Stomach (tissue), 4 donors: ENCODE measurements around the gene RFX2.

Experiments
- EP300 ChIP-seq: sonication (generic); formaldehyde crosslinking; IDR thresholded peaks from one replicate; pipeline ENCODE4 v1.6.1; 2017; ENCODE audit warnings: antibody characterized with exemption
- POLR2A ChIP-seq, 4 donors: fragments of 450-650 bp; IDR thresholded peaks; one replicate each; pipeline ENCODE4 v1.6.1; 2016; ENCODE audit warnings: antibody characterized with exemption in 4 of 4, control low read depth in 2 of 4, mild to moderate bottlenecking in 1 of 4, moderate library complexity in 1 of 4
- POLR2AphosphoS5 ChIP-seq, 3 donors: sonication (generic); formaldehyde crosslinking; IDR thresholded peaks; one replicate each; pipeline ENCODE4 v1.6.1; 2016; ENCODE audit warnings: antibody characterized with exemption in 3 of 3
- TF ChIP-seq, protein P1 (sequence below), 7 experiments: fragments of 450-650 bp in 4 of 7; fragments of 200-600 bp in 3 of 7; sonication (generic) in 3 of 7; IDR thresholded peaks; one replicate each; pipeline ENCODE4 v1.5.1; 2016 to 2019; ENCODE audit warnings: antibody characterized with exemption in 7 of 7, control low read depth in 2 of 7, mild to moderate bottlenecking in 1 of 7

DNA sequence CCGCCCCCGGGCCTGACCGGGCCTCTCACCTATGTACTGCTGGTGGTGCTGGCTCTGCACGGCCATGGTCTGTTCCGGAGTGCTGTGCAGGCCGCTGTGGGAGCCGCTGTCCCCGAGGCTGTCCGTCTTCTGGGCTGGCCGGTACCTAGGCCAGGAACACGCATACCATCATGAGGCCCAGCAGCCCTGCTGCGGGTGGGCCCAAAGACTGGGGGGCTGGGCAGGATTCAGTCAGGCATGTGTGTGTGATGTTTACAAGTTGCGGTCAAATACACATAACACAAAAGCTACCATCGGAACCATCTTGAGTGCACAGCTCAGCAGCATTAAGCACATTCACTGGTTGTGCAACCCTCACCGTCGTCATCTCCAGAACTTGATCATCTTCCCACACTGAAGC lies 100.2 kb downstream of the RFX2 start:
- TF ChIP-seq, protein P1, sequence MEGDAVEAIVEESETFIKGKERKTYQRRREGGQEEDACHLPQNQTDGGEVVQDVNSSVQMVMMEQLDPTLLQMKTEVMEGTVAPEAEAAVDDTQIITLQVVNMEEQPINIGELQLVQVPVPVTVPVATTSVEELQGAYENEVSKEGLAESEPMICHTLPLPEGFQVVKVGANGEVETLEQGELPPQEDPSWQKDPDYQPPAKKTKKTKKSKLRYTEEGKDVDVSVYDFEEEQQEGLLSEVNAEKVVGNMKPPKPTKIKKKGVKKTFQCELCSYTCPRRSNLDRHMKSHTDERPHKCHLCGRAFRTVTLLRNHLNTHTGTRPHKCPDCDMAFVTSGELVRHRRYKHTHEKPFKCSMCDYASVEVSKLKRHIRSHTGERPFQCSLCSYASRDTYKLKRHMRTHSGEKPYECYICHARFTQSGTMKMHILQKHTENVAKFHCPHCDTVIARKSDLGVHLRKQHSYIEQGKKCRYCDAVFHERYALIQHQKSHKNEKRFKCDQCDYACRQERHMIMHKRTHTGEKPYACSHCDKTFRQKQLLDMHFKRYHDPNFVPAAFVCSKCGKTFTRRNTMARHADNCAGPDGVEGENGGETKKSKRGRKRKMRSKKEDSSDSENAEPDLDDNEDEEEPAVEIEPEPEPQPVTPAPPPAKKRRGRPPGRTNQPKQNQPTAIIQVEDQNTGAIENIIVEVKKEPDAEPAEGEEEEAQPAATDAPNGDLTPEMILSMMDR (IDR thresholded peaks at IDR 0.05), result no peak
- TF ChIP-seq POLR2A (IDR thresholded peaks at IDR 0.05) (no peak), POLR2AphosphoS5 (IDR thresholded peaks at IDR 0.05) (no peak), EP300 (no peak)
